ENCODE results near the gene FSD1L.
A peak's percentile ranks its signal among the peaks of the same experiment; 100 is the strongest.
"Not testable (repeated sequence)": the region's sequence is repeated elsewhere in the genome, so short reads cannot be mapped to it uniquely, and the experiment has no call there.

Gene FSD1L

DNA sequence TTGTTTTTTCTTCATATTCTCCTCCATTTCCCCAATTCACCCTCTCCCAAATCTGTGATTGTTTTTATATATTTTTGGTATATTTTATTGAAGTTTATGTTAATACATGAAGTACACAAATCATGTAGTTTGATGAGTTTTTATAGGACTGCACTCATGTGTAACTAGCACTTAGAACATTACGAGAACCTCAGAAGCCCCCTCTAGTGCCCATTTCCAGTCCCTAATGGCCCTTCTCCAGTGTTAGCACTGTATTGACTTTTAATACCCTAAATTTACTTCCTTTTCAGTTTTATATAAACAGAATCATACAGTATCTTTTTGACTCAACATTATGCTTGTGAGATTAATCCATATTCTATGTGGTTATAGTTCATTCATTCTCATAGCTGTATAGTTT lies 91.6 kb downstream of the FSD1L start:
- peak; percentile 2 for DNase-seq (ENCODE audit: extremely low read depth, low read depth)
- TF ChIP-seq, protein P1, sequence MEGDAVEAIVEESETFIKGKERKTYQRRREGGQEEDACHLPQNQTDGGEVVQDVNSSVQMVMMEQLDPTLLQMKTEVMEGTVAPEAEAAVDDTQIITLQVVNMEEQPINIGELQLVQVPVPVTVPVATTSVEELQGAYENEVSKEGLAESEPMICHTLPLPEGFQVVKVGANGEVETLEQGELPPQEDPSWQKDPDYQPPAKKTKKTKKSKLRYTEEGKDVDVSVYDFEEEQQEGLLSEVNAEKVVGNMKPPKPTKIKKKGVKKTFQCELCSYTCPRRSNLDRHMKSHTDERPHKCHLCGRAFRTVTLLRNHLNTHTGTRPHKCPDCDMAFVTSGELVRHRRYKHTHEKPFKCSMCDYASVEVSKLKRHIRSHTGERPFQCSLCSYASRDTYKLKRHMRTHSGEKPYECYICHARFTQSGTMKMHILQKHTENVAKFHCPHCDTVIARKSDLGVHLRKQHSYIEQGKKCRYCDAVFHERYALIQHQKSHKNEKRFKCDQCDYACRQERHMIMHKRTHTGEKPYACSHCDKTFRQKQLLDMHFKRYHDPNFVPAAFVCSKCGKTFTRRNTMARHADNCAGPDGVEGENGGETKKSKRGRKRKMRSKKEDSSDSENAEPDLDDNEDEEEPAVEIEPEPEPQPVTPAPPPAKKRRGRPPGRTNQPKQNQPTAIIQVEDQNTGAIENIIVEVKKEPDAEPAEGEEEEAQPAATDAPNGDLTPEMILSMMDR (IDR thresholded peaks at IDR 0.05; ENCODE audit: low read depth, low read length, missing control alignments) = peak; percentile 28
- H3K4me3 ChIP-seq (replicated peaks; ENCODE audit: low read depth, low read length) = no peak overlapping the region

DNA sequence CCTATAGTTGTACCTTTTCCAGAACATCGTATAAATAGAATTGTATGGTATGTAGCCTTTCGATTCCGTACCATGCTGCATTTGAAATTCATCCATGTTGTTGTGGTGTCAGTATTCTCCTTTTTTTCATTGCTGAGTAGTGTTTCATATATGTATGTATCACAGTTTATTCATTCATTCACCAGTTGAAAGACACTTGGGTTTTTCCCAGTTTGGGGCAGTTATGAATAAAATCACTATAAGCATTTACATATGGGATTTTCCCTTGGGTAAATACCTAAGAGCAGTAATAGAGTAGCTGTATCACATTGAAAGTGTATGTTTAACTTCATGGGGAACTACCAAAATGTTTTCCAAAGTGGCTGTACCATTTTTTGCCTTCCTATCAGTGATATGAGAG lies 94.0 kb downstream of the FSD1L start:
- no peak overlapping the region for H3K4me3 ChIP-seq (replicated peaks; ENCODE audit: low read depth, low read length)
- TF ChIP-seq, protein P1 (IDR thresholded peaks at IDR 0.05; ENCODE audit: low read depth, low read length, missing control alignments) = no peak
- DNase-seq (ENCODE audit: extremely low read depth, low read depth) = no peak

- TF ChIP-seq, protein P1 (IDR thresholded peaks at IDR 0.05; ENCODE audit: low read depth, low read length, missing control alignments) = no peak
- no peak overlapping the region for H3K4me3 ChIP-seq (replicated peaks; ENCODE audit: low read depth, low read length)
- DNase-seq (ENCODE audit: extremely low read depth, low read depth) = no peak
These were observed 106.2 kb downstream of the FSD1L start for GRCh38 chr9:105554042-105554441.

- TF ChIP-seq, protein P1 (IDR thresholded peaks at IDR 0.05; ENCODE audit: low read depth, low read length, missing control alignments) = no peak
- peak within 1 kb of the TSS; percentile 90 for H3K4me3 ChIP-seq (replicated peaks; ENCODE audit: low read depth, low read length)
- peak; percentile 36 for DNase-seq (ENCODE audit: extremely low read depth, low read depth)
These were observed 110.2 kb downstream of the FSD1L start, which contains the start of gene FKTN for GRCh38 chr9:105557804-105558610. Gene FKTN (plus strand): TSS chr9:105558131. CDS start chr9:105575033, 16,902 bp downstream.

DNA sequence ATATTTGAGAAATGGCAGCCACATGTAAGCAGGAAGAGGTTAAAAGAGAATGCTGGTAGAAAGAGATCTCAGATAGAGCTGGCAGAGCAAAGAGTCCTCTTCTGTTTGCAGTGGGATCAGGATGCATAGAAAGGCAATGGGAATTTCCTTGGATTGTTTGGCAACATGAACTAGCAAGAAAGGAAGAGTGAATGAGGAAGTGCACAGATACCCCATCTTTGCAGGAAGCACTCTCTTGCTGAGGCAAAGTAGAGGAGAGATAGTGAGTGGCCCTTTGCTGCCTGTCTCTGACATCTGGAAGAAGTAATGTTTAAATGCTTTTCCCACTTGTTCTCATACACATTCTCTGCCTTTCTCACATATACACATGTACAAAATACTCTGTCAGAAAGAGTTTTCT lies 124.6 kb downstream of the FSD1L start:
- DNase-seq (ENCODE audit: extremely low read depth, low read depth) = no peak
- no peak overlapping the region for H3K4me3 ChIP-seq (replicated peaks; ENCODE audit: low read depth, low read length)
- TF ChIP-seq, protein P1 (IDR thresholded peaks at IDR 0.05; ENCODE audit: low read depth, low read length, missing control alignments) = no peak

DNA sequence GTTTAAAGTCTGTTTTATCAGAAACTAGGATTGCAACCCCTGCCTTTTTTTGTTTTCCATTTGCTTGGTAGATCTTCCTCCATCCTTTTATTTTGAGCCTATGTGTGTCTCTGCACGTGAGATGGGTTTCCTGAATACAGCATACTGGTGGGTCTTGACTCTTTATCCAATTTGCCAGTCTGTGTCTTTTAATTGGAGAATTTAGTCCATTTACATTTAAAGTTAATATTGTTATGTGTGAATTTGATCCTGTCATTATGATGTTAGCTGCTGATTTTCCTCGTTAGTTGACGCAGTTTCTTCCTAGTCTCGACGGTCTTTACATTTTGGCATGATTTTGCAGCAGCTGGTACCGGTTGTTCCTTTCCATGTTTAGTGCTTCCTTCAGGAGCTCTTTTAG lies 132.1 kb downstream of the FSD1L start:
- not testable (repeated sequence) for DNase-seq (ENCODE audit: extremely low read depth, low read depth); H3K4me3 ChIP-seq (replicated peaks; ENCODE audit: low read depth, low read length)

GRCh38 chr9:105581550-105581949 lies 133.7 kb downstream of the FSD1L start:
- DNase-seq (ENCODE audit: extremely low read depth, low read depth); H3K4me3 ChIP-seq (replicated peaks; ENCODE audit: low read depth, low read length): not testable (repeated sequence)

DNA sequence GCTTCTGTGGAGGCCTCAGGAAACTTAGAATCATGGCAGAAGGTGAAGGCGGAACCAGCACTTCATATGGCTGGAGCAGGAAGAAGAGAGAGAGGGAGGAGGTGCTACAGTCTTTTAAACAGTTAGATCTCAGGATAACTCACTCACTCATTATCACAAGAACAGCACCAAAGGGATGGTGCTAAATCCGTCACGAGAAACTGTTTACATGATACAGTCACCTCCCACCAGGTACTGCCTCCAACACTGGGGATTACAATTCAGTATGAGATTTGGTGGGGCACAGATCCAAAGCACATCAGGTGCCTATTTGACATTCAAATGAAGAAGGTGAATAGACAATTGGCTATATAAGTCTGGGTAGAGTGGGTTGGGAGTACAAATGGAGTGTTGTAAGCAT lies 145.3 kb downstream of the FSD1L start:
- TF ChIP-seq, protein P1 (IDR thresholded peaks at IDR 0.05; ENCODE audit: low read depth, low read length, missing control alignments) = no peak
- DNase-seq (ENCODE audit: extremely low read depth, low read depth) = no peak

More for the DNA sequence above, 145.3 kb downstream of the FSD1L start:
- H3K4me3 ChIP-seq (replicated peaks; ENCODE audit: low read depth, low read length) = no peak overlapping the region
